22Rv1 (cell line): ENCODE results near the gene INPP1.

Source experiments
- ZFX ChIP-seq: fragments of 450-650 bp; IDR thresholded peaks from 2 replicates; pipeline ENCODE4 v1.6.1; 2017; ENCODE audit warnings: antibody characterized with exemption, borderline replicate concordance
- TF ChIP-seq, protein P1 (sequence below): fragments of 450-650 bp; IDR thresholded peaks from 2 replicates; pipeline ENCODE4 v1.5.1; 2017; ENCODE audit warnings: mild to moderate bottlenecking

DNA sequence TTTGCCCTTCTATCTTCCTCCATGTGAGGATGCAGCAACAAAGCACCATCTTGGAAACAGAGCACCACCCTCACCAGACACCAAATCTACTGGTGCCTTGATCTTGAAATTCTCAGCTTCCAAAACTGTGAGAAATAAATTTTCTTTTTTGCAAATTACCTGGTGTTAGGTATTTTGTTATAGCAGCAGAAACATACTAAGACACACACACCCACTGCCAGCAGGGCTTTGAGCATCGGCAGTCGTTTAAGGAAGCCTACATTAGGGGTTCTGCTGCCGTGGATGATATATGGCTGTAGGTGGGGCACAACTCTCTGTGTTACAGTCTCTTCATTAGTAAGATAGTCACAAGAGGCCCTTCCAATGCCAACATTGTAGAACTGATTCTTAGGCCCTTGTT lies 44.0 kb downstream of the INPP1 start:
- TF ChIP-seq, protein P1, sequence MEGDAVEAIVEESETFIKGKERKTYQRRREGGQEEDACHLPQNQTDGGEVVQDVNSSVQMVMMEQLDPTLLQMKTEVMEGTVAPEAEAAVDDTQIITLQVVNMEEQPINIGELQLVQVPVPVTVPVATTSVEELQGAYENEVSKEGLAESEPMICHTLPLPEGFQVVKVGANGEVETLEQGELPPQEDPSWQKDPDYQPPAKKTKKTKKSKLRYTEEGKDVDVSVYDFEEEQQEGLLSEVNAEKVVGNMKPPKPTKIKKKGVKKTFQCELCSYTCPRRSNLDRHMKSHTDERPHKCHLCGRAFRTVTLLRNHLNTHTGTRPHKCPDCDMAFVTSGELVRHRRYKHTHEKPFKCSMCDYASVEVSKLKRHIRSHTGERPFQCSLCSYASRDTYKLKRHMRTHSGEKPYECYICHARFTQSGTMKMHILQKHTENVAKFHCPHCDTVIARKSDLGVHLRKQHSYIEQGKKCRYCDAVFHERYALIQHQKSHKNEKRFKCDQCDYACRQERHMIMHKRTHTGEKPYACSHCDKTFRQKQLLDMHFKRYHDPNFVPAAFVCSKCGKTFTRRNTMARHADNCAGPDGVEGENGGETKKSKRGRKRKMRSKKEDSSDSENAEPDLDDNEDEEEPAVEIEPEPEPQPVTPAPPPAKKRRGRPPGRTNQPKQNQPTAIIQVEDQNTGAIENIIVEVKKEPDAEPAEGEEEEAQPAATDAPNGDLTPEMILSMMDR: no peak
- TF ChIP-seq ZFX: no peak
